ENCODE measurements around the gene INO80C. TPM values are rescaled to one million over a fixed set of nuclear protein-coding genes. Genes with fewer than 3 reads are reported as not detected.

Gene INO80C
- total and polyA plus RNA-seq, 2 of the 4 experiments (the other 2 are of a cell fraction): 5.6 to 17.1 TPM

DNA sequence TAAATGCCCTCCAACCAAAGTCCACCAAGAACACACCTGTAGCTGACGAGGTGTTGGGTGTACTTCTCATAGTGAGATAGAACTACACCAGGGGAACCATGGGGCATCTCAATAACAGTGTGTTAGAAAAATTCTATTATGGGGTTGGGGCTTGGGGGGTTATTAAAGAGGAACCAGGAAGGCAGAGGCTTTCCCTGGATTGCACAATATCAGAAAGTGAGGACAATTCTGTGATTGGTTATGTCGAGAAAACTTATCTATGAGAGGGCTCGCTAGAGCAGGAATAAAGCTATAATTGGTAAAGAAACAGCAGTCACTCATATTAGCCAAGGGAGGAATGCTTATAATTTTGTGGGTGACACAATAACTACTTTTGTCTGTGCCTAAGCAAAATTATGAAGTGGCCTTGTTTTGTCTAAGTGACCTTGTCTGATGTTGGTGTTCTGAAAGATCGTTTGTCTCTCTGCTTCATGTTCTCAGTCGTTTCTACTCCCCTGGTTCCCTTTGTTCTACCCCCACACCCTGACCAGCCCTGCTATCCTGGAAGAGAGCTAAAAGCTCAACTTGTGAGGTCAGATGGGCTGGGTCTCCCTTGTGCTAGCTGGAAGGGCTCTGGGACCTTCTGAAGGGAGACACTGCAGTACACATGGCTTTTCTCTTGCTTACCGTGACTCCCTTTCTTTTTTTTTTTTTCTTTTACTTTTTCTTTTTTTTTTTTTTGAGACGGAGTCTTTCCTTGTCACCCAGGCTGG, 21.6 kb upstream of the INO80C start:
- Histone ChIP-seq H3K79me1 (ENCODE audit: low read depth in 1 of 2, low read length in 2 of 2) (no peaks in the 10 kb centered on the region), H3K27me3 (ENCODE audit: control insufficient read depth, insufficient read depth, low read length) (peaks cover 1% of the 10 kb centered on the region; the same call in 1 of the 2 replicates), H3K4me2 (ENCODE audit: low read depth, low read length) (no peak overlapping the region), H3K36me3 (ENCODE audit: control insufficient read depth, insufficient read depth, low read length) (no peaks in the 10 kb centered on the region), H3K4me1 (ENCODE audit: control insufficient read depth, insufficient read depth, low read length) (peaks cover 4% of the 10 kb centered on the region), H3K9ac (ENCODE audit: low read depth, low read length) (no peak overlapping the region), H4K20me1 (ENCODE audit: insufficient read depth, low read length) (no peaks in the 10 kb centered on the region), H3K27ac (ENCODE audit: insufficient read depth, low read length) (no peak overlapping the region), H4K8ac (ENCODE audit: low read depth in 2 of 2, low read length in 2 of 2) (no peak overlapping the region), H4K91ac (ENCODE audit: insufficient read depth, low read depth, low read length) (no peak overlapping the region), H3K9me3 (ENCODE audit: control insufficient read depth, insufficient read depth, low read length) (no peaks in the 10 kb centered on the region), H2AK5ac (ENCODE audit: low read depth, low read length) (no peak overlapping the region), H2AFZ (replicated peaks; ENCODE audit: low read length, poor library complexity) (no peak overlapping the region), H3K4ac (ENCODE audit: low read depth, low read length) (no peak overlapping the region), H3K18ac (ENCODE audit: low read depth, low read length) (no peak overlapping the region), H3K56ac (ENCODE audit: extremely low read depth, insufficient read depth, low read length) (no peak overlapping the region), H2AK9ac (replicated peaks; ENCODE audit: low read depth, low read length, poor library complexity) (no peak overlapping the region), H4K5ac (ENCODE audit: low read depth, low read length) (no peak overlapping the region), H3K4me3 (ENCODE audit: insufficient read depth, low read depth, low read length) (no peak overlapping the region), H2BK120ac (ENCODE audit: low read depth, low read length) (no peak overlapping the region), H2BK15ac (ENCODE audit: low read depth, low read length) (no peak overlapping the region), H3K14ac (replicated peaks; ENCODE audit: low read depth, low read length) (no peak overlapping the region), H3K9me1 (ENCODE audit: insufficient read depth, low read length) (peaks cover 6% of the 10 kb centered on the region; the same call in 1 of the 2 replicates), H2BK5ac (ENCODE audit: low read depth, low read length, poor library complexity, severe bottlenecking) (no peak overlapping the region), H3K23ac (ENCODE audit: low read depth, low read length) (no peak overlapping the region), H2BK20ac (ENCODE audit: low read depth, low read length) (no peak overlapping the region)
- dilution Hi-C loops (cut with HindIII; ENCODE audit: low sequenced_read_pairs, unreplicated experiment) (no loop called here), intact Hi-C loops (cut with micrococcal nuclease) (no loop called here), in situ Hi-C loops (cut with MboI; ENCODE audit: low sequenced_read_pairs) (no loop called here)
- ATAC-seq (ENCODE audit: low read depth): no peak
- no peak for DNase-seq
- TF ChIP-seq RAD21 (IDR thresholded peaks at IDR 0.05; ENCODE audit: low read length): no peak
- TF ChIP-seq, protein P1, sequence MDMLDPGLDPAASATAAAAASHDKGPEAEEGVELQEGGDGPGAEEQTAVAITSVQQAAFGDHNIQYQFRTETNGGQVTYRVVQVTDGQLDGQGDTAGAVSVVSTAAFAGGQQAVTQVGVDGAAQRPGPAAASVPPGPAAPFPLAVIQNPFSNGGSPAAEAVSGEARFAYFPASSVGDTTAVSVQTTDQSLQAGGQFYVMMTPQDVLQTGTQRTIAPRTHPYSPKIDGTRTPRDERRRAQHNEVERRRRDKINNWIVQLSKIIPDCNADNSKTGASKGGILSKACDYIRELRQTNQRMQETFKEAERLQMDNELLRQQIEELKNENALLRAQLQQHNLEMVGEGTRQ (IDR thresholded peaks at IDR 0.05; ENCODE audit: low read depth, low read length): no peak
- peak; percentile 59 for TF ChIP-seq CEBPB (IDR thresholded peaks at IDR 0.05; ENCODE audit: low read depth, low read length)
- CTCF ChIA-PET: no interaction called here
- 100% methylated on average over 1 of the region's 7 CpGs; no CpG with 5 or more reads in 1 of the 2 experiments for WGBS, 2 experiments (ENCODE audit: extremely low coverage in 2 of 2, insufficient read length in 1 of 2)
- BruUV-seq (replicated peaks): no TSS peak
- POLR2A ChIA-PET (ENCODE audit: unreplicated experiment): no interaction called here

All from IMR-90 (cell line).